GM19025 (cell line): ENCODE data around the gene TAB2.

Experiments used
- ATAC-seq: cut with Tn5 transposase; IDR thresholded peaks from one replicate; pipeline ENCODE4 v1.9.1; 2021; ENCODE audit warnings: mild to moderate bottlenecking, low read depth, moderate library complexity; ENCODE audit not compliant: unreplicated experiment

Gene TAB2

DNA sequence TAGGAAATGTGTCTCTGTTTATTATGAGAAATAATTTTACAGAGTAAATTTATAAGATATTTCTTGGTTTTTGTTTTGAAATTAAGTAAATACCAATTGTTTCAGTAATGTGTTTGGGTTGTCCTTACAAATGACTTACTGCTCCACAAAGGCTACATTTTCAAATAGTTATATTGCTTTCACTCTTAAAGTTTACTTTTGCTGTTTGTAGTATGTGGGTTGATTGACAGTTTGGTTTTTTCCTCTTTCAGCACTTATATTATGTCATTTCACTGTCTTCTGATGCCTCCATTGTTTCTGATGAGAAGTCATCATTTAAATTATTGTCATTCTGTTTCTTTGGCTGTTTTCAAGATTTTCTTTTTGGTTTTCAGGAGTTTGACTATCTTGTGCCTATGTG lies 47.7 kb downstream of the TAB2 start:
- ATAC-seq = no peak

DNA sequence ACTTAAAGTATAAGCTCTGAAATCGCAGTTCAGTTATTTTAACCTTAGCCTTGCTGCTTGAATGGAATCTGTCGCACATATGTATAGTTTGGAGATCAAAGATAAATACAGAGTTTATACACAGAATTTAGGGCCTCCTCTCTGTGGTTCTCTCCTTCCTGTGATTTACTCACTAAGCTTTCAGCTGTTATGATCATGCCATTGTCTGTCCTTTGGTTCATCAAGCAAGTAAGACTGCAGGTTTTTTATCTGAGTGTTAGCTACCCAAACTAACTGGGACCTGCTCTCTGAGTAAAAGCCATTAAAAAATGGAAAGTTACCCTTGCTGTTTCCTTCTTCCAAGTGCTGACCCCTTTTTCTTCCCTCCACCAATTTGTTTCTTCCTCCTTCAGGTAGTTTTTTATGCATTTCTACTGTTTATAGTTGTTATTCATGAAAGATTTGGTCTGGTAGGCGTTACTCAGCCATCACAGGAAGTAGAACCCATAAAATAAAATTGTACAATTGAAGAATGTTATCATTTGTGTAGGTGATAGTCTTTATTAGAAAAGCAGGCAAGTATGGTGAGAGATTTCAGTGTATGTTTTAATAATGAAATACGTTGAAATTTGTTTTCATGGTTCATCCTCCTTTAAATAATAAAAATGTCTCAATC lies 48.9 kb downstream of the TAB2 start:
- ATAC-seq = no peak

DNA sequence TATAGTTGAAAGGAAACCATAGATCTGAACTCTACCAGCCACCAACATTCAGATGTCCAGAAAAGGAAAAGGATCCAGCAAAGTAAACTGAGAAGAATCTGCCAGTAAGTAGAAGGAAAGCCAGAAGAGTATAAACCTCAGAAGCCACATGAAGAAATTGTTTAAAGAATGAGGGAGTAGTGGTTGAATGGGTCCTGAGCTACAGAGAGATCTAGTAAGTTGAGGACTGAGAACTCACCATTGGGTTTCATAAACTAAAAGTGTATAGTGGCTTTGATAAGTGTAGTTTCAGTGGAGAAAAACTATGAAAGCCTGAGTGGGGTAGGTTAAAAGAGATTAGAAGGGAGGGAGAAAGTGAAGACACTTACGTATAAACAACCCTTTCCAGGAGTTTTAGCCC lies 50.6 kb downstream of the TAB2 start:
- no peak for ATAC-seq

DNA sequence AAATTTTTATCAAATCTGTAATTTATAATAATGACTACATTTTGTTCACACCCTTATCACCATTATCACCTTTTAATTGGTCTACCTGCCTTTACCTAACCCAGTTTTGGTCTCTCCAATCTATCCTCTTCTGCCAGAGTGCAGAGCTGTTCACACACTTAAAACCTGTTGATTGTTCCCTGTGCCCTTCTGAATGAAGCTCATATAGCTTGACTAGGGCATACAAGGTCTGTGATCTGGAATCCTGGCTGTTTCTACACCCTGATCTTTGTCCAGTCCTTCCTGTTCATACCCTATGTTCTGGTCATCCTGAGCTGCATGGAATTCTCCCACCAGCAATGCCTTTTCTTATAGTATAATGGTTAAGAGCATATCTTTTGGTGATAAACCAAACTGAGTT lies 53.6 kb downstream of the TAB2 start:
- no peak for ATAC-seq

DNA sequence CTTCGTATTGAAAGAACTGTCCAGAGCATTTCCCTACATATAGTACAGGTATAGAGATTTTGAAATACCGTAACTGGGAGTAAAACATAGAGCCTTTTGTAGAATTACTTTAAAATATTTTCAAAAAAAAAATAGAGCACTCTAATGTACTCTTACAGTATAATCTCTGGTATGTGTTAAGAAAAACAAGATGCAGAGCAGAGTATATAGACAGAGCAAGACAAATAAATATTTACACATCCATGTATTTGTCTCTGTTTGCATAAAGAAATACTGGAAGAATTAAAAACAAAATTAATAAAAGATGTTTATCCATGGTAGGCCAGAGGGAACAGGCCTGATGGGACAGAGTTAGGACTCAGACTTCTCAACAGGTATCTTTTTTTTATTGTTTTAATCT lies 54.5 kb downstream of the TAB2 start:
- ATAC-seq = no peak

DNA sequence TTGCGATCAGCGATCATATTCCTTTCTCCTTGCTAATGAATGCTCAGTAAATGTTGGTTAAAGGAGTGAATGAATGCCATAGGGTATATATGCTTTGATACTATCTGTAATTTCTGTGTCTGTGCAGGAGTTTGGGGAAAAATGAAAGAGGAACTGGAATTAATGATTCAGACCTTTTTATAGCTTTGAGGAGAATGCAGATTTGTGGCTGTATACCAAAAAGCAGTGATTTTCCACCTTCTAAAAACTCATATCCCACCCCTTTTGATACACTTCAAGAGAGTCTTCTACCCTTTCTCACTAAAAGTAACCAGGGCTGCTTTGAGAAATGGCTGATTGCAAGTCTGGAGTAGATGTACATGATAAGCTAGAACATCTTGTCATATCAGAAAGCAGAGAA lies 56.0 kb downstream of the TAB2 start:
- no peak for ATAC-seq

DNA sequence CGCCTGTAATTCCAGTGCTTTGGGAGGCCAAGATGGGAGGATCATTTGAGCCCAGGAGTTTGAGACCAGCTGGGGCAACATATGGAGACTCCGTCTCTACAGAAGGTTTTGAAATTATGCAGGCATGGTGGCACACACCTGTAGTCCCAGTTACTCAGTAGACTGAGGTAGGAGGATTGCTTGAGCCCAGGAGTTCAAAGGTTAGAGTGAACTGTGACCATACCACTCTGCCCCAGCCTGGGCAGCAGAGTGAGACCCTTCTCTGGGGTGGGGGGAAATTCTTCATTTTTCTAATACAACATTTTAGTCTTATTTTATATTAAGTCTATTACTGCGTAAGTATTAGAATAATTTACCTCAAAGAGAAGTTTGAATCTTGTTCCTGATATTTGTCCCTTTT lies 62.5 kb downstream of the TAB2 start:
- no peak for ATAC-seq

DNA sequence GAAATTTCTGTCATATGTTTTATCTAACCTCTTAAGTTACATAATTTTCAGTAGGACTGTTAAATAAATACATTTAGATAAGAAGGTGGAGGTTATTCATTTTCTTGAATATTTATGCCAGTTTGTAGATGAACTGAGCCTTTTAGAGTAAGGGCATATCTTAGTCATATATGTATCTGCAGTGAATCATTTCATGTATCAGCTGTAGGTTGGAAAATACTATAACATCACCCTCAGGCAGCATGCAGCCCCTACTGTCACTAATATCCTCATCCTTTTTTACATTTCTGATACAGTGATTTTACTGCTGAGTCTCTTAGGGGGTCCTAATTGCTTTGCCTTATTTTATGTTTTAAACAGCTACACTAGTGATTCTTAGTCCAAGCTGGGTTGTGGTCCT lies 63.0 kb downstream of the TAB2 start:
- no peak for ATAC-seq

DNA sequence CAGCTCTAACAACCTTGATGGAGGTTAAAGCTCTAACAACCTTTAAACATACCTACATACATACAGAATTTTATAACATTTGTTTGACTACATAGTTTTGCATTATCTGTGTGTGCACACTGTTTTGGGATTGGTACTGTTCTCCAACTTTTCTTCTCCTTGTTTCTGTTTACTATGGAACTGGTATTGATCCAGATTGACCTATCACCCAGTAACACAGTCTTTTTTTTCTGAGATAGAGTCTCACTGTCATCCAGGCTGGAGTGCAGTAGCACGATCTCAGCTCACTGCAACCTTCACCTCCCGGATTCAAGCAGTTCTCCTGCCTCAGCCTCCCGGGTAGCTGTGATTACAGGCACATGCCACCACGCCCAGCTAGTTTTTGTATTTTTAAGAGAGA lies 65.9 kb downstream of the TAB2 start:
- ATAC-seq = no peak

DNA sequence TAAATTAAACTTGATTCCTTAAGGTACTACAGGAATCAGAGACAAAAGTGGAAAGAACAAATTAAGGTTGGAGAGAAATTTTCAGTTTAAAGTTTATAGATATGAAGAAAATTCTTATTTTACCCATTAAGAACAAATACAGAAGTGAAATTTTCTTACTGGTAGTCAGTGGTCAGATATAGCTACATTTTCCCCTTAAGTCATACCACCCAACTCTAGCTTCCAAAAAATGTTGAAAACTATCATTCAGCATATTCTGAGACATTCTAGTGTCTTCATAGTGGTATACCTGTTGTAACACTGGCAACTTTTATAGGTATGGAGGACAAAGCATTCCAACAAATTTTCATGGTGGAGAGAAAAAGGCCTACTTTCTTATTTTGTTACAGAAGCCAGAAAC lies 67.0 kb downstream of the TAB2 start:
- no peak for ATAC-seq

DNA sequence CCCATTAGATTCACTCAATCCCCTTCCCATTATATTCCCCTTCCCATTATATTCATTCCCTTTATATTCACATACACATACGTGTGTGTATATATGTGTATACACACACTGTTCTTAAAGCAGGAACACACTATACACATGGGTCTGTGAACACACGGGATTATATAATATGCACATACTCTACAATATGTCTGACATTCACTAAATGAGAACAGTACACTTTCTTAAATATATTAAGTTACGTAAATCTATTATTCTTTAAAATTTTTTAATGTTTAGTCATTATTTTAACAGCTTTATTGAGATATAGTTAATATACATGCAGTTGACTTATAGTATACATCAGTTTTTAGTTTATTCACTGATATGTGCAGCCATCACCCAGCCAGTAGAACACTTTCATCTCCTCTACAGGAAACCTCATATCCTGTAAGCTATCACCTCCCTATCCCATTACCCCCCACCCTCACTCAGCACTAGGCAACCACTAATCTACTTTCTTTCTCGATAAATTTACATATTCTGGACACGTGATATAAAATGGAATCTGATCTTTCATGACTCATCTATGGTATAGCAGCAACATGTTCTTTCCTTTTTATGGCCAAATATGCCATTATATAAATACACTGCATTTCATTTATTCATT lies 68.6 kb downstream of the TAB2 start:
- no peak for ATAC-seq

DNA sequence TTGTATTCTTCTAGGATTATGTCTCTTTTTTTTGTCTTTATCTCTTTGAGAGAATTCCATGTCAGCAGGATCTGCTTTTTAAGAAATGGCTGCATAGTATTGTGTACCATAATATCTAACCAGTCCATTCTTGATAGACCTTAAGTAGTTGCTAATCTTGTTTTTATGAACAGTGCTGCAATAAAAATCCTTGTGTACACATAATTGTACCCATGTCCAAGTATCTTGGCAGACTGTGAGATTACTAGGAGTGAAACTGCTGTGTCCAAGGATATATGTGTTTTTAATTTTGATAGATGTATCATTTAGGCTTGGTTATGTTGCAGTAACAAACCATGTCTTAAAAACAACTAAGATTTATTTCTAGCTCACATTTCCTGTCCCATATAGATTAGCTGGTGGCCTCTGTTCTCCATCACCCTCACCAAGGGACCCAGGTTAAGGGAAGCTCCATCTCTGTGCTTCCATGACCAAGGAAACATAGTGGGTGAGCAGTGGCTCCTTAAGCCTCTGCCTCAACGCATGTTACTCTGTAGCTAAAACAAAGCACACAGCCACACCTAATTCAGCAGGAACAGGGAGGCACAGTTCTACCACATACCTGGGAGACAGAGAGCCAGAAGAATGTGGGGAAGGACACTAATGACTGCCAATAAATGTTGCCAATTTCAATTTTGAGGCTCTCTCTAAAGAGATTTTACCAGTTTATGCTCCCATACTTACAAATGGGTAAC lies 70.4 kb downstream of the TAB2 start:
- ATAC-seq = no peak

DNA sequence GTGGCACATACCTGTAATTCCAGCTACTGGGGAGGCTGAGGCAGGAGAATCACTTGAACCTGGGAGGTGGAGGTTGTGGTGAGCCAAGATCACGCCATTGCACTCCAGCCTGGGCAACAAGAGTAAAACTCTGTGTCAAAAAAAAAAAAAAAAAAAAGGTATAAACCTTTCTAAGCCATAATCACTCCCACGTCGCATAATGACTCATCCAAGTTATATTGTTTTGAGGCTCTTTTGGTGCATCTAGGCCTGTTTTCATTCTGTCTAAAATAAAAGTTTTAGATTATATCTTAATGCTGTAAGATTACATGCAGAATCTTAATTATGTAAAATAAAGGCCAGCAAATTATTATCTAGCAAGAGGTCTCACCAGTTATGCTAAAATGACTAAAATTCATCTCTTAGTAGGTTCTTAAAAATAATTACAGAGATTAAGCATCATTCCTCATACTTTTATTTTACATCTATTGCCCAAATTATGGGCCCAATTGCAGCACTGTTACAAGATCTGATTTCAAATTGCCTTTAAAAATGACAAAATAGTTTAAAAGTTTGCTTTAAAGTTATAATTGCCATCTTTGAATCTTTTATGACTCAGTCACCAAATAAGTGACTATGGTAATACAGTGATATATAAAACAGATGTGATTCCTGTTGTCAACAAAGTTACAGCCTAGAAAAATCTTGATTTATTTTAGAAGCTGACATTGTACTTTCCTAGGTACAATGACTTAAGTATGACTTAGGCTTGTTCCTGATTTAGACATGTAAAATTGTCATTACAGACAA lies 72.2 kb downstream of the TAB2 start:
- no peak for ATAC-seq

DNA sequence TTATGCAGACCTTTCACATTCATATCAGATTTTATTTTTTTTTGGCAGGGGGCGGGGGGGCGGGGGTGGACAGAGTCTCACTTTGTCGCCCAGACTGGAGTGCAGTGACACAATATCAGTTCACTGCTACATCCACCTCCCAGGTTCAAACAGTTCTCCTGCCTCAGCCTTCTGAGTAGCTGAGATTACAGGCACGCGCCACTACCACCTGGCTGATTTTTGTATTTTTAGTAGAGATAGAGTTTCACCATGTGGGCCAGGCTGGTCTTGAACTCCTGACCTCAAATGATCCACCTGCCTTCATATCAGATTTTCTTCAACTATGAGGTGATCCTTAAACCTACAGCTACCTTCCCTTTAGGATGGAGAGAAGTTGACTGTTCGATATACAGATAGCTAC lies 74.6 kb downstream of the TAB2 start:
- no peak for ATAC-seq

DNA sequence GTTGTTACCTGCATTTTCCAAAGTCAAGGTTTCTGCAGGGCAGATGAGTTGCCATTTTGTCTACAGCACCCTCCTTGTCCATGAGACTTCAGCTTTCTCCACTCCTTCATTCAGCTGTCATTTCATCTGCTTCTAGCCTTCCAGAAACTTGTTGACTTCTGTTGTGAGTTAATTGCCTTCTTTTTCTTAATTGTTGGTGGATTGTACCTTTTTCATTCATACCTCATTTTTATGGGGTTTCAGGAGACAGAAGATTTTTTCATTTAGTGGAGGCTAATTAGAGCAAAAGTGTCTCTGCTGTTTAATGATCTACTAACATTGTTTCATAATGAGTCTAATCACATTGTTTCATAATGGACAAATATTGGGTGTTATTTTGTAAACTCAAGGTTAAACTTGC lies 75.0 kb downstream of the TAB2 start:
- ATAC-seq = no peak

DNA sequence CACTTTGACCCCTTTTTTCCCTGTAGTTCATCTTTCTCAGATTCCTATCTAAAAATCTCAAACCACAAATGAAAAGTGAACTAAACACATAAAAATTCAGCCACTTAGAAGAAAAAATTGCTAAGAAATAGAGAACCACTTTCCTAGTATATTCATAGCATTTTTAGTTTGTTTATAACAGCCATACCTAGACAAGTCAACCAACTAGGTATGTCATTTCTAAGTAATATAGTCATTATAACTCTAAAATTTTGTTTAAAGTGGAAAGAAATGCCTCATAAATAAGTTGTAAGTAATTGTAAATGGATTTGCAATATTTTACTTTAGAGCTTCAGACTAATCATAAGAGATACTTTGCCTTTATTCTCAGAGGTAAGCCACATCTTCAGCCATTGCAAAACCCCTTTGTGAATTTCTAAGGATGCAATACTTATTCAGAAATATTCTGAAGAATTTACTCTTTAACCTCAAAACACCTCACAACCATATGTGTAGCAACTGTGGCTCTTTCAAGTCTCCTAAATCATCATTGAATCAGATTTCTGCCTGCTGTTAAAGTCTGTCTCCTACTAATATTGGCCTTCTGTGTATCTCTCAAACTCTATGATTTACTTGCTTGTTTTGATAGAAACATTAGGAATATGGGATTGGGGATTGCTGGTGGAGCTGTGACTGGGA lies 75.6 kb downstream of the TAB2 start:
- ATAC-seq = no peak

DNA sequence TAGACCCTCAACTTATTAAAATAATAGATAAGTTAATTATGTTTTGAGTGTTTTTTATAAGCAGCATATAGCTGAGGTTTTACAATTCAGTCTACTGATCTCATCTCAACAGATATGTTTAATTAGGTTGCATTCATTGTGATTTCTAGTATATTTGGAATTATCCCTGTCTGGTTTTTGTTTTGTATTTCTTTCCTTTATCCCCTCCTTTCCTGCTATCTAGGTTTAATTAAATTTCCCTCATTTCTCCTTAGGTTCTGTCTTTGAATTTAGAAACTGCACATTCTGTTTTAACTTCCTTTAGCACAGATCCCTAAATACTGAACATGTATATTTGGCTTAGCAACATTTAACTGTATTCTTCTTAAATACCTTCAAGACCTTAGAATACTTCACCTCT lies 77.7 kb downstream of the TAB2 start:
- ATAC-seq = no peak

DNA sequence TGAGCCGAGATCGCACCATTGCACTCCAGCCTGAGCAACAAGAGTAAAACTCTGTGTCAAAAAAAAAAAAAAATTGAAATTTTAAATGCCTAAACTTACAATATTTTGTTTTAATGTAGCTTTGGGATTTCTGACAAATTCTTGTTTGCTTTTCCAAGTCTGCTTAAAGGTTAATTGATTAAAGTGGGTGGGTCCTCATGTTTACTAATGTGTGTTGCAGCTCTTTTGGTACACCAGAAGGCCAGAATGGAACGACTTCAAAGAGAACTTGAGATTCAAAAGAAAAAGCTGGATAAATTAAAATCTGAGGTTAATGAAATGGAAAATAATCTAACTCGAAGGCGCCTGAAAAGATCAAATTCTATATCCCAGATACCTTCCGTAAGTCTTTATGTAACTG lies 79.9 kb downstream of the TAB2 start:
- no peak for ATAC-seq

DNA sequence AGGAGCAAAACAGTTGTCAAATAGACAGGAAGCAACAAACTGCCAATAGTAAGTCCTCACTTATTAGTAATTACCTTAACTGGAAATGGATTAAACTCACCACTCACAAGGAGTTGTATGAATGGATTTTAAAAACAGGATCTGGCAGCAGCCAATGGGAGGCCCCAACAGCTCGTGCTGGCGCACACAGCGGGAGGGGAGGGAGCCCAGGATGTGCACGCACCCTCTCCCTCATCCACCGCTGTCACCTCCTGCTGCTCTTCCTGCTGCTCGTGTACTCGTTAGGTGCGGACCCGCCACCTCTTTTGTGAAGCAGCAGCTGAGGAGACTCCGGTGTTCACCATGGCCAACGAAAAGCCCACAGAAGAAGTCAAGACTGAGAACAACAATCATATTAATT lies 82.5 kb downstream of the TAB2 start, which contains the start of gene SUMO4:
SUMO4 (plus strand) TSS at position 213 of the 400 bp plus-strand sequence; CDS start at position 343, 130 bp downstream.
- no peak for ATAC-seq

DNA sequence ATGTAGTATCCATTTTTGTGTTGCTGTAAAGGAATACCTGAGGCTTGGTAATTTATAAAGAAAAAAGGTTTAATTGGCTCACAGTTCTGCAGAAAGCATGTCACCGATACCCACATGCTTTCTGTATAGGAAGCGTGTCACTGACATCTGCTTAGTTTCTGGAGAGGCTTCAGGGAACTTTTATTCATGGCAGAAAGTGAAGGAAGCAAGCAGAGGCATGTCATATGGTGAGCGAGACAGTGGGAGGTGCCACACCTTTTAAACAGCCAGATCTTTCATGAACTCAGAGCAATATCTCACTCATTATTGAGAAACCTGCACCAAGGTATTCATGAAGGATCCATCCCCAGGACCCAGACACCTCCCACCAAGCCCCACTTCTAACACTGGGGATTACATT lies 86.0 kb downstream of the TAB2 start:
- ATAC-seq = no peak
